ENCODE results near the gene NRDC. TPM values are rescaled to one million over a fixed set of nuclear protein-coding genes. Genes with fewer than 3 reads are reported as not detected.

Gene NRDC
- total and polyA plus RNA-seq, 9 of the 15 experiments (the other 6 are each of a cell fraction or from before 2014, with no cell fraction given): 102 to 371 (median 201) TPM

DNA sequence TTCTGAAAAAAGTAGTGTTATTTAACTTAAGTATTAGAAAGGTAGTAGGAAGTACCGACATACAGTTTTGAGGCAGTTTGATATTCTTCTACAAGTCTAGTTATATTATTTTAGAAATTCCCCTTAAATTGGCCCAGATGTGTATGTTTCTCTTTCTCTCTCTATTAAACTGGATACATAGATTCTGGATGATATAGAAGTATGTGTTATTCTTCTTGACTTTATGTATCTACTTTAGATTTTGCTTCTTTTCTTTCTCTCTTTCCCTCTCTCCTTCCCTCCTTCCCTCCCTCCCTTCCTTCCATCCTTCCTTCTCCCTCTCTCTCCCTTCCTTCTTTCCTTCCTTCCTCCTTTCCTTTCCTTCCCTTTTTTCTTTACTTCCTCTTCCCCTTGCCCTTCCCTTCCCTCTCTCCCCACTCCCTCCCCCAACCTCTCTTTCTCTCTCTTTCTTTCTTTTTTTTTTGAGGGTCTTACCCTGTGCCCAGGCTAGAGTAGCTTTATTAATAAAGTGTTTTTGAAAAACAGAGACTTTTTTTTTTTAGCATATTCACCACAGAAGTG is 137.3 kb downstream of the NRDC start (continued):
- TF ChIP-seq FOXK2 (conservative IDR thresholded peaks at IDR 0.05 in 1 of 2, IDR thresholded peaks at IDR 0.05 in 1 of 2; ENCODE audit: low read depth in 2 of 2): peak in 1 of 2 experiments; percentile 21; a peak in 1 of 4 replicates
- peak; percentile 20; the same call in 1 of the 2 replicates for TF ChIP-seq PHB2 (IDR thresholded peaks at IDR 0.05; ENCODE audit: low read depth)
- no peak for TF ChIP-seq POU5F1 (IDR thresholded peaks at IDR 0.05; ENCODE audit: borderline replicate concordance, low read depth, low read length, partially characterized antibody)
- TF ChIP-seq RHOXF2B (CRISPR knock-in tag; conservative IDR thresholded peaks at IDR 0.05): no peak
- TF ChIP-seq, protein P1, sequence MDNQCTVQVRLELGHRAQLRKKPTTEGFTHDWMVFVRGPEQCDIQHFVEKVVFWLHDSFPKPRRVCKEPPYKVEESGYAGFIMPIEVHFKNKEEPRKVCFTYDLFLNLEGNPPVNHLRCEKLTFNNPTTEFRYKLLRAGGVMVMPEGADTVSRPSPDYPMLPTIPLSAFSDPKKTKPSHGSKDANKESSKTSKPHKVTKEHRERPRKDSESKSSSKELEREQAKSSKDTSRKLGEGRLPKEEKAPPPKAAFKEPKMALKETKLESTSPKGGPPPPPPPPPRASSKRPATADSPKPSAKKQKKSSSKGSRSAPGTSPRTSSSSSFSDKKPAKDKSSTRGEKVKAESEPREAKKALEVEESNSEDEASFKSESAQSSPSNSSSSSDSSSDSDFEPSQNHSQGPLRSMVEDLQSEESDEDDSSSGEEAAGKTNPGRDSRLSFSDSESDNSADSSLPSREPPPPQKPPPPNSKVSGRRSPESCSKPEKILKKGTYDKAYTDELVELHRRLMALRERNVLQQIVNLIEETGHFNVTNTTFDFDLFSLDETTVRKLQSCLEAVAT (IDR thresholded peaks at IDR 0.05): 0 out of 4 replicates have a peak, but pooled peaks of 1 of the 2 experiments have one; percentile 23
- TF ChIP-seq ZNF165 (CRISPR knock-in tag; IDR thresholded peaks at IDR 0.05; ENCODE audit: borderline replicate concordance): no peak
- TF ChIP-seq NCOR1 (IDR thresholded peaks at IDR 0.05): peak; percentile 16; the same call in 1 of the 2 replicates
- TF ChIP-seq SMAD4 (CRISPR knock-in tag; conservative IDR thresholded peaks at IDR 0.05): no peak
- TF ChIP-seq ZNF76 (CRISPR knock-in tag; IDR thresholded peaks at IDR 0.05; ENCODE audit: borderline replicate concordance): no peak
- TF ChIP-seq ZNF324 (CRISPR knock-in tag; IDR thresholded peaks at IDR 0.05): no peak
- no peak for TF ChIP-seq ELK1 (CRISPR knock-in tag; IDR thresholded peaks at IDR 0.05)
- TF ChIP-seq, protein P2, sequence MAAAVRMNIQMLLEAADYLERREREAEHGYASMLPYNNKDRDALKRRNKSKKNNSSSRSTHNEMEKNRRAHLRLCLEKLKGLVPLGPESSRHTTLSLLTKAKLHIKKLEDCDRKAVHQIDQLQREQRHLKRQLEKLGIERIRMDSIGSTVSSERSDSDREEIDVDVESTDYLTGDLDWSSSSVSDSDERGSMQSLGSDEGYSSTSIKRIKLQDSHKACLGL (CRISPR knock-in tag; IDR thresholded peaks at IDR 0.05; ENCODE audit: borderline replicate concordance, poor library complexity, severe bottlenecking): no peak
- TF ChIP-seq, protein P3, sequence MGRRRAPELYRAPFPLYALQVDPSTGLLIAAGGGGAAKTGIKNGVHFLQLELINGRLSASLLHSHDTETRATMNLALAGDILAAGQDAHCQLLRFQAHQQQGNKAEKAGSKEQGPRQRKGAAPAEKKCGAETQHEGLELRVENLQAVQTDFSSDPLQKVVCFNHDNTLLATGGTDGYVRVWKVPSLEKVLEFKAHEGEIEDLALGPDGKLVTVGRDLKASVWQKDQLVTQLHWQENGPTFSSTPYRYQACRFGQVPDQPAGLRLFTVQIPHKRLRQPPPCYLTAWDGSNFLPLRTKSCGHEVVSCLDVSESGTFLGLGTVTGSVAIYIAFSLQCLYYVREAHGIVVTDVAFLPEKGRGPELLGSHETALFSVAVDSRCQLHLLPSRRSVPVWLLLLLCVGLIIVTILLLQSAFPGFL (CRISPR knock-in tag; IDR thresholded peaks at IDR 0.05): no peak
- 0 out of 4 replicates have a peak, but pooled peaks of 1 of the 2 experiments have one; percentile 35 for TF ChIP-seq ARNT (IDR thresholded peaks at IDR 0.05)
- no peak for TF ChIP-seq ATF4 (CRISPR knock-in tag; IDR thresholded peaks at IDR 0.05)
- no peak for TF ChIP-seq ZNF232 (CRISPR knock-in tag; IDR thresholded peaks at IDR 0.05)
- TF ChIP-seq ELF4 (CRISPR knock-in tag; IDR thresholded peaks at IDR 0.05): peak; percentile 80; the same call in 1 of the 2 replicates
- peak; percentile 91 for TF ChIP-seq ZNF512 (tag; IDR thresholded peaks at IDR 0.05)
- no peak for TF ChIP-seq CXXC5 (CRISPR knock-in tag; IDR thresholded peaks at IDR 0.05)
- no peak for TF ChIP-seq CTBP1 (IDR thresholded peaks at IDR 0.05; ENCODE audit: borderline replicate concordance)
- peak; percentile 42 to 53; a peak in 2 of 4 replicates for TF ChIP-seq HDAC1 (IDR thresholded peaks at IDR 0.05)
- peak; percentile 21; the same call in 1 of the 2 replicates for TF ChIP-seq BCOR (IDR thresholded peaks at IDR 0.05)
- TF ChIP-seq SP1 (CRISPR knock-in tag; IDR thresholded peaks at IDR 0.05): no peak
